ENCODE results near the gene TASOR2. TPM values are rescaled to one million over a fixed set of nuclear protein-coding genes. Genes with fewer than 3 reads are reported as not detected.

TASOR2 gene
- total and polyA plus RNA-seq, 2 donors (not counting 1 experiment from before 2014, with no cell fraction given) = 12.3 to 68.6 TPM

DNA sequence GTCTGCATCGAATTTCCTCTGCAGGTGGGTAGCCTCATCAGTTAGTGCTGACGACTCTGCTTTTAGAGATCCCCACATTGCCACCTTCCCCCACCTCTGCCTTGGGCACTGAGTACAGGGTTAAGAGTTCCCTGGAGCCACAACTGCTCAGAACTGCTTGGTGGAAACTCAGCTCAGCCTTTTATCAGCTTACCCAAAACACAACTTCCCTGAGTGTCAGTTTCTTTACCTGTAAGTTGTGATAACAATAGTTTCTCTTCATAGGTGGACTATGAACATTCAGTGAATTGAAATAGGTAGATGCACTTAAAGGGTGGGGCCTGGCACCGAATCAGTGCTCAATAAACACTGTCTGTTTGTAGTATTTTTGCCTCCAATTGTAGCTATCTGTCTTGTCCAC lies 29.5 kb upstream of the TASOR2 start:
- Mint-ChIP-seq H3K27me3 (peaks cover 11% of the 10 kb centered on the region), H3K27ac (no peak overlapping the region), H3K9me3 (ENCODE audit: insufficient read depth) (no peaks in the 10 kb centered on the region), H3K4me1 (peaks cover 39% of the 10 kb centered on the region), H3K4me3 (no peak overlapping the region)
- Histone ChIP-seq H3K4me1 (ENCODE audit: control insufficient read depth in 2 of 2, insufficient read depth in 2 of 2, low read length in 2 of 2) (peaks cover 8% of the 10 kb centered on the region in 2 donors), H3K4me3 (ENCODE audit: control extremely low read depth in 1 of 5, extremely low read depth in 1 of 5, insufficient read depth in 1 of 5, low read depth in 2 of 5, low read length in 4 of 5) (no peak overlapping the region), H3K27me3 (replicated peaks in 1 of 4; ENCODE audit: control extremely low read depth in 1 of 4, control insufficient read depth in 3 of 4, insufficient read depth in 4 of 4, low read length in 3 of 4) (no peaks in the 10 kb centered on the region), H3K36me3 (replicated peaks in 1 of 2; ENCODE audit: control extremely low read depth in 1 of 2, control insufficient read depth in 1 of 2, extremely low read depth in 1 of 2, insufficient read depth in 2 of 2, low read length in 1 of 2) (no peaks in the 10 kb centered on the region), H3K9me3 (ENCODE audit: control extremely low read depth in 1 of 3, control insufficient read depth in 2 of 3, insufficient read depth in 1 of 3, low read length in 2 of 3) (peaks cover 0 to 3% (median 0%) of the 10 kb centered on the region in 3 donors), H4K20me1 (ENCODE audit: control insufficient read depth, insufficient read depth, low read length, poor library complexity, severe bottlenecking) (no peaks in the 10 kb centered on the region), H3K9ac (ENCODE audit: low read length) (no peak overlapping the region), H3K4me2 (replicated peaks; ENCODE audit: low read depth, low read length, poor library complexity, severe bottlenecking) (no peak overlapping the region), H2AFZ (ENCODE audit: insufficient read depth, low read depth, low read length, poor library complexity, severe bottlenecking) (no peak overlapping the region), H3K27ac (ENCODE audit: low read length in 2 of 2) (no peak overlapping the region), H3K79me2 (ENCODE audit: control insufficient read depth, insufficient read depth, low read length) (no peaks in the 10 kb centered on the region)
- POLR2A ChIA-PET = no interaction called here
- intact Hi-C loops (cut with micrococcal nuclease) = no loop called here
- WGBS (ENCODE audit: insufficient coverage) = 26% methylated on average over 3 of the region's 3 CpGs
- TF ChIP-seq, protein P1, sequence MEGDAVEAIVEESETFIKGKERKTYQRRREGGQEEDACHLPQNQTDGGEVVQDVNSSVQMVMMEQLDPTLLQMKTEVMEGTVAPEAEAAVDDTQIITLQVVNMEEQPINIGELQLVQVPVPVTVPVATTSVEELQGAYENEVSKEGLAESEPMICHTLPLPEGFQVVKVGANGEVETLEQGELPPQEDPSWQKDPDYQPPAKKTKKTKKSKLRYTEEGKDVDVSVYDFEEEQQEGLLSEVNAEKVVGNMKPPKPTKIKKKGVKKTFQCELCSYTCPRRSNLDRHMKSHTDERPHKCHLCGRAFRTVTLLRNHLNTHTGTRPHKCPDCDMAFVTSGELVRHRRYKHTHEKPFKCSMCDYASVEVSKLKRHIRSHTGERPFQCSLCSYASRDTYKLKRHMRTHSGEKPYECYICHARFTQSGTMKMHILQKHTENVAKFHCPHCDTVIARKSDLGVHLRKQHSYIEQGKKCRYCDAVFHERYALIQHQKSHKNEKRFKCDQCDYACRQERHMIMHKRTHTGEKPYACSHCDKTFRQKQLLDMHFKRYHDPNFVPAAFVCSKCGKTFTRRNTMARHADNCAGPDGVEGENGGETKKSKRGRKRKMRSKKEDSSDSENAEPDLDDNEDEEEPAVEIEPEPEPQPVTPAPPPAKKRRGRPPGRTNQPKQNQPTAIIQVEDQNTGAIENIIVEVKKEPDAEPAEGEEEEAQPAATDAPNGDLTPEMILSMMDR (IDR thresholded peaks at IDR 0.05) = no peak
- no peak for TF ChIP-seq EZH2 (IDR thresholded peaks at IDR 0.05; ENCODE audit: borderline replicate concordance, insufficient read depth, low read depth, low read length, poor library complexity, severe bottlenecking)
- CTCF ChIA-PET = no interaction called here
- ATAC-seq (ENCODE audit: low read depth) (no peak), DNase-seq (no peak)

DNA sequence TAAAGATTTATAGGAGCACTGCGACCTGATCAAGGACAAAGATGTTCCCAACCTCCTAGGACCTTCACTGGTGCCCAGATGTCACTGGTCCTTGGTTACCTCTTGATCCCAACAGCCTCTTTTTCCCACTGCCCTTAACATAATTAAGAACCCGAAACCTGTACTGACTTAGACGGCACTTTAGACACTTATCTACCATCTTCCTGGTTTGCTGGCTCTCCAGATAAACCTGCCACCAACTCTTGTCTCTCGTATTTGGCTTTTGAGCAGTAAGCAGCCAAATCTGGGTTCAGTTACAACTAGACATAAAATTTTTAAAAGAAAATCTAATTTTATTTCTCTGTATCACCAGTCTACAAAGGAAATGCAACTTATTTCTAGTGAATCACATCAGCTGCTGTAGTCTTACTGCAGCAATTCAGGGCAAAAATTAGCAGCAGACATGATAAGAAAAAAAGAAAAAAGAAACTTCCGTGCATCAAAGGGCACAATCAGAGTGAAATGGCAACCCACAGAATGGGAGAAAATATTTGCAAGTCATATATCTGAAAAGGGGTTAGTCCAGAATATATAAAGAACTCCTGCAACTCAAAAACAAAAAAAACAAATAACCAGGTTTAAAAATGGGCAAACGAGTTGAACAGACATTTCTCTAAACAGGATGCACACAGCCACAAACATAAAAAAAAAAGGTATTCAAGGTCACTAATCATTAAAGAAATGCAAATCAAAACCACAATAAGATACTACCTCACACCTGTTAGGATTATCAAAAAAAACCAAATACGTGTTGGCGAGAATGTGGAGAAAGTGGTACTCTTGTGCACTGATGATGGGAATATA lies 27.7 kb upstream of the TASOR2 start:
- intact Hi-C loops (cut with micrococcal nuclease) = no loop called here
- TF ChIP-seq, protein P1 (IDR thresholded peaks at IDR 0.05) = no peak
- no peak for TF ChIP-seq EZH2 (IDR thresholded peaks at IDR 0.05; ENCODE audit: borderline replicate concordance, insufficient read depth, low read depth, low read length, poor library complexity, severe bottlenecking)
- Histone ChIP-seq H3K4me1 (ENCODE audit: control insufficient read depth in 2 of 2, insufficient read depth in 2 of 2, low read length in 2 of 2) (peaks cover 9 to 10% of the 10 kb centered on the region in 2 donors), H3K27ac (ENCODE audit: low read length in 2 of 2) (no peak overlapping the region), H4K20me1 (ENCODE audit: control insufficient read depth, insufficient read depth, low read length, poor library complexity, severe bottlenecking) (no peaks in the 10 kb centered on the region), H2AFZ (ENCODE audit: insufficient read depth, low read depth, low read length, poor library complexity, severe bottlenecking) (no peak overlapping the region), H3K36me3 (replicated peaks in 1 of 2; ENCODE audit: control extremely low read depth in 1 of 2, control insufficient read depth in 1 of 2, extremely low read depth in 1 of 2, insufficient read depth in 2 of 2, low read length in 1 of 2) (no peaks in the 10 kb centered on the region), H3K9me3 (ENCODE audit: control extremely low read depth in 1 of 3, control insufficient read depth in 2 of 3, insufficient read depth in 1 of 3, low read length in 2 of 3) (peaks cover 0 to 3% (median 0%) of the 10 kb centered on the region in 3 donors), H3K27me3 (replicated peaks in 1 of 4; ENCODE audit: control extremely low read depth in 1 of 4, control insufficient read depth in 3 of 4, insufficient read depth in 4 of 4, low read length in 3 of 4) (no peaks in the 10 kb centered on the region), H3K4me3 (ENCODE audit: control extremely low read depth in 1 of 5, extremely low read depth in 1 of 5, insufficient read depth in 1 of 5, low read depth in 2 of 5, low read length in 4 of 5) (no peak overlapping the region), H3K9ac (ENCODE audit: low read length) (no peak overlapping the region), H3K4me2 (replicated peaks; ENCODE audit: low read depth, low read length, poor library complexity, severe bottlenecking) (no peak overlapping the region), H3K79me2 (ENCODE audit: control insufficient read depth, insufficient read depth, low read length) (no peaks in the 10 kb centered on the region)
- H3K4me3 Mint-ChIP-seq = no peak overlapping the region
- peaks cover 11% of the 10 kb centered on the region for H3K27me3 Mint-ChIP-seq
- CTCF ChIA-PET = interaction anchor here (0.6 kb wide), 1 partner anchor 10 kb away, joined by 3 read pairs; no protein-coding TSS in a partner anchor
- 64% methylated on average over 3 of the region's 8 CpGs for WGBS (ENCODE audit: insufficient coverage)
- H3K9me3 Mint-ChIP-seq (ENCODE audit: insufficient read depth) = no peaks in the 10 kb centered on the region
- ATAC-seq (ENCODE audit: low read depth) (no peak), DNase-seq (no peak)
- POLR2A ChIA-PET = interaction anchor here (0.7 kb wide), 2 partner anchors 226 to 1019 kb away, joined by 3 read pairs; no protein-coding TSS in a partner anchor
- H3K4me1 Mint-ChIP-seq = peaks cover 45% of the 10 kb centered on the region
- no peak overlapping the region for H3K27ac Mint-ChIP-seq

All from B cell (primary cell).